HCT116 (cell line): ENCODE results near the gene TMEM252. TPM values are rescaled to one million over a fixed set of nuclear protein-coding genes. Genes with fewer than 3 reads are reported as not detected.

Experiments used
- ATAC-seq: fragments of 200-7000 bp; cut with Tn5 transposase; 2 replicates; pipeline ENCODE4 v1.9.1; 2020; ENCODE audit warnings: mild to moderate bottlenecking, moderate library complexity
- BruUV-seq: library from RNA; stranded (reverse); fragments of 400-500 nt; replicated peaks from 2 replicates; lab custom pipeline; 2021; lab: Mats Ljungman, UMichigan
- CTCF ChIA-PET: fragments of 300-600 bp; sonication (Branson Sonifier 250); formaldehyde crosslinking; loops from one replicate; lab custom pipeline; 2021; ENCODE audit warnings: antibody characterized with exemption; lab: Charles Lee
- POLR2A ChIA-PET: fragments of 300-600, 350-600 bp; sonication (Branson Sonifier 250); formaldehyde crosslinking; loops from one replicate; lab custom pipeline; 2021; ENCODE audit warnings: antibody characterized with exemption; lab: Charles Lee
- RAD21 ChIA-PET, 2 experiments: fragments of 300-600 bp; sonication (Branson Sonifier 250); formaldehyde crosslinking; loops; one replicate each; lab custom pipeline; 2023; ENCODE audit warnings: low total read pairs in 2 of 2; ENCODE audit not compliant: uncharacterized antibody in 2 of 2, unreplicated experiment in 2 of 2, low non-redundant PET in 1 of 2; lab: Charles Lee
- DNase-seq: peaks from one replicate; pipeline ENCODE4 v3.0.0-alpha.2; 2010; ENCODE audit warnings: low read depth, low spot score
- H2AFZ ChIP-seq: fragments of 200-600 bp; shearing (Covaris generic), sonication (generic); 2 replicates; pipeline ENCODE4 v1.6.1; 2017; ENCODE audit warnings: low read depth, mixed run types, mixed read lengths, antibody characterized with exemption, low read length; ENCODE audit not compliant: poor library complexity, severe bottlenecking
- H3K27ac ChIP-seq: 2 replicates; pipeline ENCODE4 v1.5.1; 2012; ENCODE audit warnings: low read depth, low read length
- H3K27me3 ChIP-seq: fragments of 200-600 bp; sonication (generic); 2 replicates; pipeline ENCODE4 v1.6.1; 2016; ENCODE audit warnings: mixed run types, low read length, mixed read lengths; ENCODE audit not compliant: insufficient read depth
- H3K36me3 ChIP-seq, 2 experiments: fragments of 200-500 bp in 1 of 2; fragments of 200-600 bp in 1 of 2; sonication (Bioruptor generic) in 1 of 2; sonication (generic) in 1 of 2; 2 replicates each; pipeline versions ENCODE4 v1.5.1 to v1.6.1; 2014 to 2016; ENCODE audit warnings: low read length in 2 of 2, inconsistent platforms in 1 of 2, mixed read lengths in 1 of 2, mixed run types in 1 of 2; ENCODE audit not compliant: insufficient read depth in 2 of 2, control insufficient read depth in 1 of 2
- H3K4me1 ChIP-seq, 2 experiments: fragments of 200-600 bp in 1 of 2; sonication (generic) in 1 of 2; 2 replicates each; pipeline versions ENCODE4 v1.5.1 to v1.6.1; 2012 to 2017; ENCODE audit warnings: low read length in 2 of 2, inconsistent platforms in 1 of 2, mild to moderate bottlenecking in 1 of 2, mixed read lengths in 1 of 2, mixed run types in 1 of 2, moderate library complexity in 1 of 2; ENCODE audit not compliant: insufficient read depth in 2 of 2, control insufficient read depth in 1 of 2
- H3K4me2 ChIP-seq: fragments of 200-600 bp; sonication (generic); 2 replicates; pipeline ENCODE4 v1.6.1; 2017; ENCODE audit warnings: mixed run types, low read length, mixed read lengths
- H3K4me3 ChIP-seq, 2 experiments: fragments of 200-600 bp in 1 of 2; sonication (generic) in 1 of 2; replicated peaks in 1 of 2; 2 replicates each; pipeline ENCODE4 v1.5.1; 2011 to 2016; ENCODE audit warnings: low read length in 2 of 2, control low read depth in 1 of 2, low read depth in 1 of 2, mild to moderate bottlenecking in 1 of 2, mixed read lengths in 1 of 2, mixed run types in 1 of 2
- H3K79me2 ChIP-seq: fragments of 200-600 bp; sonication (generic); 2 replicates; pipeline ENCODE4 v1.6.1; 2017; ENCODE audit warnings: mild to moderate bottlenecking, mixed run types, low read length, moderate library complexity, mixed read lengths; ENCODE audit not compliant: insufficient read depth
- H3K9ac ChIP-seq: fragments of 200-600 bp; sonication (generic); 2 replicates; pipeline ENCODE4 v1.6.1; 2016; ENCODE audit warnings: low read length, mixed read lengths
- H3K9me2 ChIP-seq: fragments of 200-600 bp; sonication (generic), shearing (Covaris generic); 2 replicates; pipeline ENCODE4 v1.6.1; 2017; ENCODE audit warnings: mixed run types, mild to moderate bottlenecking, moderate library complexity; ENCODE audit not compliant: insufficient read depth
- H3K9me3 ChIP-seq, 2 experiments: fragments of 200-500 bp in 1 of 2; fragments of 200-600 bp in 1 of 2; sonication (Bioruptor generic) in 1 of 2; sonication (generic) in 1 of 2; 2 replicates each; pipeline ENCODE4 v1.6.1; 2014 to 2017; ENCODE audit warnings: low read length in 2 of 2, mixed read lengths in 2 of 2, inconsistent platforms in 1 of 2, low read depth in 1 of 2, mild to moderate bottlenecking in 1 of 2, mixed run types in 1 of 2, moderate library complexity in 1 of 2; ENCODE audit not compliant: control insufficient read depth in 1 of 2, insufficient read depth in 1 of 2
- H4K20me1 ChIP-seq: fragments of 200-600 bp; sonication (generic), shearing (Covaris generic); 2 replicates; pipeline ENCODE4 v1.6.1; 2017; ENCODE audit warnings: mixed run types, mild to moderate bottlenecking, moderate library complexity; ENCODE audit not compliant: insufficient read depth
- CBX3 ChIP-seq: IDR thresholded peaks from 2 replicates; pipeline ENCODE4 v1.6.1; 2012; ENCODE audit warnings: low read depth
- EGR1 ChIP-seq: IDR thresholded peaks from 2 replicates; pipeline ENCODE4 v1.6.1; 2012; ENCODE audit warnings: low read depth
- ELF1 ChIP-seq: IDR thresholded peaks from 2 replicates; pipeline ENCODE4 v1.6.1; 2012; ENCODE audit warnings: low read depth, borderline replicate concordance
- EZH2 ChIP-seq: fragments of 200-600 bp; sonication (generic); IDR thresholded peaks from 2 replicates; pipeline ENCODE4 v1.6.1; 2017; ENCODE audit warnings: antibody characterized with exemption, mixed run types
- EZH2phosphoT487 ChIP-seq: fragments of 200-600 bp; IDR thresholded peaks from 2 replicates; pipeline ENCODE4 v1.6.1; 2018; ENCODE audit warnings: antibody characterized with exemption, borderline replicate concordance
- POLR2A ChIP-seq: IDR thresholded peaks from 2 replicates; pipeline ENCODE4 v1.7.0; 2011; ENCODE audit warnings: borderline replicate concordance; ENCODE audit not compliant: insufficient read depth, insufficient read length; ENCODE audit errors: extremely low read depth
- POLR2AphosphoS5 ChIP-seq: IDR thresholded peaks from 2 replicates; pipeline ENCODE4 v1.6.1; 2011; ENCODE audit warnings: mild to moderate bottlenecking, low read depth, low read length, moderate library complexity
- RAD21 ChIP-seq: IDR thresholded peaks from 2 replicates; pipeline ENCODE4 v1.6.1; 2012; ENCODE audit warnings: low read depth, mild to moderate bottlenecking
- SIN3A ChIP-seq: IDR thresholded peaks from 2 replicates; pipeline ENCODE4 v1.6.1; 2012; ENCODE audit warnings: low read depth
- SP1 ChIP-seq: IDR thresholded peaks from 2 replicates; pipeline ENCODE4 v1.6.1; 2012; ENCODE audit warnings: low read depth
- SRF ChIP-seq: IDR thresholded peaks from 2 replicates; pipeline ENCODE4 v1.6.1; 2012; ENCODE audit warnings: low read depth
- TCF7L2 ChIP-seq: IDR thresholded peaks from 2 replicates; pipeline ENCODE4 v1.7.0; 2011; ENCODE audit warnings: borderline replicate concordance, inconsistent platforms; ENCODE audit not compliant: insufficient read depth, insufficient read length; ENCODE audit errors: extremely low read depth
- YY1 ChIP-seq: IDR thresholded peaks from 2 replicates; pipeline ENCODE4 v1.6.1; 2011; ENCODE audit warnings: low read length, low read depth, moderate library complexity, mild to moderate bottlenecking; ENCODE audit not compliant: insufficient replicate concordance; ENCODE audit errors: extremely low read depth
- ZBTB33 ChIP-seq: IDR thresholded peaks from 2 replicates; pipeline ENCODE4 v1.6.1; 2011; ENCODE audit warnings: mild to moderate bottlenecking, low read length, moderate library complexity; ENCODE audit not compliant: insufficient replicate concordance; ENCODE audit errors: extremely low read depth
- ZFX ChIP-seq: fragments of 450-650 bp; IDR thresholded peaks from 2 replicates; pipeline ENCODE4 v1.6.1; 2017
- ZNF274 ChIP-seq: fragments of 200-500 bp; sonication (Bioruptor generic); IDR thresholded peaks from 2 replicates; pipeline ENCODE4 v1.6.1; 2014; ENCODE audit warnings: mild to moderate bottlenecking, low read depth, low read length, inconsistent platforms
- intact Hi-C: fragments of 100-400 bp; cut with micrococcal nuclease; formaldehyde crosslinking; loops from 2 replicates; pipeline ENCODE4 v1.10.0; 2022
- total RNA-seq: library from RNA; stranded (reverse); gene quantifications from one replicate; pipeline ENCODE4 v1.2.1, GENCODE V29; 2021; ENCODE audit not compliant: unreplicated experiment
- TF ChIP-seq, protein P1 (sequence below): IDR thresholded peaks from 2 replicates; pipeline ENCODE4 v1.6.1; 2012
- TF ChIP-seq, protein P2 (sequence below), 3 experiments: fragments of 200-600 bp in 1 of 3; sonication (generic) in 1 of 3; IDR thresholded peaks in 2 of 3; conservative IDR thresholded peaks in 1 of 3; 2 replicates each; pipeline ENCODE4 v1.5.1; 2012 to 2017; ENCODE audit warnings: low read depth in 2 of 3, low read length in 2 of 3, antibody characterized with exemption in 1 of 3, borderline replicate concordance in 1 of 3, control low read depth in 1 of 3, mild to moderate bottlenecking in 1 of 3, mixed read lengths in 1 of 3, mixed run types in 1 of 3, moderate library complexity in 1 of 3; ENCODE audit not compliant: insufficient read depth in 1 of 3

The TMEM252 gene
- total RNA-seq, 1 experiment from 2014 or later: not detected

DNA sequence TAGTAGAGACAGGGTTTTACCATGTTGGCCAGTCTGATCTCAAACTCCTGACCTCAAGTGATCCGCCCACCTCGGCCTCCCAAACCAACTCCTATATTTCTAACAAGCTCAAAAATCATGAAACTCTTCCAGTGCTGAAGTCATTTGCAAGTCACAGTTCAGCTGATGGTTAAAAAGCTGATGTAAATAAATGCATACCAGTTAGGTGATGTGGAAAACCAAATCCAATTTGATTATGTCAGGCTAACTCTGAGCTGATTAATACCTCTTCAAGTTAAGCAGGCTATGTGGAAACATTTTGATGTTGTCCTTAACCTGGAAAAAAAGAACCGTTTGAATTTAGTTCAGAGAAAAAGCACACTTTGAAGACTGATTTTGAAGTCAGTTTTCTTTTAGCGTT is 51.0 kb downstream of the TMEM252 start:
- no peak for ATAC-seq
- Histone ChIP-seq H3K9ac (no peak overlapping the region), H3K36me3 (no peaks in the 10 kb centered on the region), H3K4me3 (no peak overlapping the region), H2AFZ (no peak overlapping the region), H3K9me2 (no peaks in the 10 kb centered on the region), H3K27me3 (peaks cover 44% of the 10 kb centered on the region; the same call in 1 of the 2 replicates), H3K9me3 (no peaks in the 10 kb centered on the region), H3K79me2 (no peaks in the 10 kb centered on the region), H3K27ac (no peak overlapping the region), H3K4me2 (no peak overlapping the region), H3K4me1 (no peaks in the 10 kb centered on the region), H4K20me1 (no peaks in the 10 kb centered on the region)
- intact Hi-C loops: loop anchor here (10.0 kb wide), 1 partner anchor 65 kb away; no protein-coding TSS in a partner anchor
- DNase-seq: no peak
- no peak for TF ChIP-seq EGR1
- no peak for TF ChIP-seq SIN3A
- no peak for TF ChIP-seq POLR2AphosphoS5
- TF ChIP-seq RAD21: no peak
- TF ChIP-seq ZFX: no peak
- no peak for TF ChIP-seq SRF
- no peak for TF ChIP-seq EZH2
- BruUV-seq: no TSS peak
- ChIA-PET CTCF (no interaction called here), POLR2A (no interaction called here), RAD21 (no interaction called here)

DNA sequence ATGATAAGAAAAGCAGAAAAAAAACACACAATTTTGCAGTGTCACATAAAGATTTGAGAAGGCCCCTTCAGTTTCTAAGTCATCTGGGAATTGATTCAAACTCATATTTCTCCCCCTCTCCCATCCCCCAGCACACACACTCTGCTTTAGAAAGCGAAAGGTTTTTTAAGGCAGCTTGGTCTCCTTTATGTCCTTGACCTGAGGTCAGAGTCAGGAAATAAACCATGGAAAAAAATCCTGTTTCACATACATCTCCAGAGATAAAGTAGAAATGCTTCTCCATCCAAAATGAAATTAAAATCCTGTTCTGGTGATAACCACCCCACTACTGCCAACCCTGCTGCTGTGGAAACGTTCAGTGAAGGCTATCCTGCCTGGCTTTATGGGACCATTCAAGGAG is 52.6 kb downstream of the TMEM252 start:
- ChIA-PET POLR2A (no interaction called here), RAD21 (no interaction called here), CTCF (no interaction called here)
- H2AFZ ChIP-seq: no peak overlapping the region
- no peaks in the 10 kb centered on the region for H3K9me3 ChIP-seq
- BruUV-seq: no TSS peak
- H3K9me2 ChIP-seq: no peaks in the 10 kb centered on the region
- intact Hi-C loops: no loop called here
- H3K4me2 ChIP-seq: no peak overlapping the region
- H3K4me3 ChIP-seq: no peak overlapping the region
- H4K20me1 ChIP-seq: no peaks in the 10 kb centered on the region
- no peaks in the 10 kb centered on the region for H3K79me2 ChIP-seq
- H3K27me3 ChIP-seq: peaks cover 29% of the 10 kb centered on the region; the same call in 1 of the 2 replicates
- H3K36me3 ChIP-seq: no peaks in the 10 kb centered on the region
- no peak for DNase-seq
- H3K27ac ChIP-seq: no peak overlapping the region
- ATAC-seq: no peak
- no peak overlapping the region for H3K9ac ChIP-seq
- no peaks in the 10 kb centered on the region for H3K4me1 ChIP-seq
- TF ChIP-seq TCF7L2: no peak
- no peak for TF ChIP-seq YY1
- TF ChIP-seq SP1: no peak
- no peak for TF ChIP-seq RAD21
- TF ChIP-seq EGR1: no peak
- no peak for TF ChIP-seq POLR2AphosphoS5
- TF ChIP-seq, protein P1, sequence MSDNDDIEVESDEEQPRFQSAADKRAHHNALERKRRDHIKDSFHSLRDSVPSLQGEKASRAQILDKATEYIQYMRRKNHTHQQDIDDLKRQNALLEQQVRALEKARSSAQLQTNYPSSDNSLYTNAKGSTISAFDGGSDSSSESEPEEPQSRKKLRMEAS: no peak
- TF ChIP-seq EZH2: no peak
- TF ChIP-seq, protein P2, sequence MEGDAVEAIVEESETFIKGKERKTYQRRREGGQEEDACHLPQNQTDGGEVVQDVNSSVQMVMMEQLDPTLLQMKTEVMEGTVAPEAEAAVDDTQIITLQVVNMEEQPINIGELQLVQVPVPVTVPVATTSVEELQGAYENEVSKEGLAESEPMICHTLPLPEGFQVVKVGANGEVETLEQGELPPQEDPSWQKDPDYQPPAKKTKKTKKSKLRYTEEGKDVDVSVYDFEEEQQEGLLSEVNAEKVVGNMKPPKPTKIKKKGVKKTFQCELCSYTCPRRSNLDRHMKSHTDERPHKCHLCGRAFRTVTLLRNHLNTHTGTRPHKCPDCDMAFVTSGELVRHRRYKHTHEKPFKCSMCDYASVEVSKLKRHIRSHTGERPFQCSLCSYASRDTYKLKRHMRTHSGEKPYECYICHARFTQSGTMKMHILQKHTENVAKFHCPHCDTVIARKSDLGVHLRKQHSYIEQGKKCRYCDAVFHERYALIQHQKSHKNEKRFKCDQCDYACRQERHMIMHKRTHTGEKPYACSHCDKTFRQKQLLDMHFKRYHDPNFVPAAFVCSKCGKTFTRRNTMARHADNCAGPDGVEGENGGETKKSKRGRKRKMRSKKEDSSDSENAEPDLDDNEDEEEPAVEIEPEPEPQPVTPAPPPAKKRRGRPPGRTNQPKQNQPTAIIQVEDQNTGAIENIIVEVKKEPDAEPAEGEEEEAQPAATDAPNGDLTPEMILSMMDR (IDR thresholded peaks at IDR 0.05 in 2 of 3, conservative IDR thresholded peaks at IDR 0.05 in 1 of 3; ENCODE audit: borderline replicate concordance in 1 of 3, insufficient read depth in 1 of 3, low read depth in 2 of 3, low read length in 2 of 3): no peak
- no peak for TF ChIP-seq CBX3
- TF ChIP-seq ZFX: no peak
- no peak for TF ChIP-seq EZH2phosphoT487
- TF ChIP-seq ZNF274: no peak
- no peak for TF ChIP-seq ZBTB33
- TF ChIP-seq POLR2A: no peak
- TF ChIP-seq ELF1: no peak
